ES-I3 (cell line): ENCODE results near the gene CHKA.

Experiments
- H3K36me3 ChIP-seq: 2 replicates; pipeline ENCODE4 v1.6.1; 2013; ENCODE audit warnings: mild to moderate bottlenecking, low read length, control low read depth, moderate library complexity; ENCODE audit not compliant: insufficient read depth
- H3K4me1 ChIP-seq: 2 replicates; pipeline ENCODE4 v1.6.1; 2013; ENCODE audit warnings: mild to moderate bottlenecking, control low read depth, low read length; ENCODE audit not compliant: insufficient read depth
- H3K9ac ChIP-seq: 2 replicates; pipeline ENCODE4 v1.6.1; 2013; ENCODE audit warnings: low read depth, mild to moderate bottlenecking, low read length, moderate library complexity
- H3K9me3 ChIP-seq: 2 replicates; pipeline ENCODE4 v1.6.1; 2013; ENCODE audit warnings: mild to moderate bottlenecking, low read length, moderate library complexity; ENCODE audit not compliant: control insufficient read depth, insufficient read depth

The CHKA gene

GRCh38 chr11:68148879-68149278 is 27.7 kb upstream of the CHKA start:
- Histone ChIP-seq H3K9ac (no peak overlapping the region), H3K4me1 (peaks cover 17% of the 10 kb centered on the region; the same call in 1 of the 2 replicates), H3K9me3 (no peaks in the 10 kb centered on the region), H3K36me3 (no peaks in the 10 kb centered on the region)

GRCh38 chr11:68148071-68148805 is 27.1 kb upstream of the CHKA start:
- H3K9ac ChIP-seq: no peak overlapping the region
- H3K4me1 ChIP-seq: peaks cover 17% of the 10 kb centered on the region; the same call in 1 of the 2 replicates
- H3K36me3 ChIP-seq: no peaks in the 10 kb centered on the region
- H3K9me3 ChIP-seq: no peaks in the 10 kb centered on the region

GRCh38 chr11:68146704-68147474 is 25.7 kb upstream of the CHKA start:
- peaks cover 17% of the 10 kb centered on the region; the same call in 1 of the 2 replicates for H3K4me1 ChIP-seq
- H3K9ac ChIP-seq: no peak overlapping the region
- no peaks in the 10 kb centered on the region for H3K9me3 ChIP-seq
- H3K36me3 ChIP-seq: no peaks in the 10 kb centered on the region

- H3K4me1 ChIP-seq: peaks cover 17% of the 10 kb centered on the region; the same call in 1 of the 2 replicates
- H3K9me3 ChIP-seq: no peaks in the 10 kb centered on the region
- no peaks in the 10 kb centered on the region for H3K36me3 ChIP-seq
- H3K9ac ChIP-seq: no peak overlapping the region
Measured at GRCh38 chr11:68146010-68146540, 24.9 kb upstream of the CHKA start.

- Histone ChIP-seq H3K9ac (no peak overlapping the region), H3K9me3 (no peaks in the 10 kb centered on the region), H3K4me1 (peaks cover 17% of the 10 kb centered on the region; the same call in 1 of the 2 replicates), H3K36me3 (no peaks in the 10 kb centered on the region)
Measured at GRCh38 chr11:68145120-68145866, 24.1 kb upstream of the CHKA start.

GRCh38 chr11:68143310-68143689 is 22.1 kb upstream of the CHKA start:
- no peak overlapping the region for H3K9ac ChIP-seq
- H3K9me3 ChIP-seq: no peaks in the 10 kb centered on the region
- H3K36me3 ChIP-seq: no peaks in the 10 kb centered on the region
- peaks cover 7% of the 10 kb centered on the region; the same call in 1 of the 2 replicates for H3K4me1 ChIP-seq

GRCh38 chr11:68142441-68143309 is 21.5 kb upstream of the CHKA start:
- H3K36me3 ChIP-seq: no peaks in the 10 kb centered on the region
- no peaks in the 10 kb centered on the region for H3K9me3 ChIP-seq
- H3K9ac ChIP-seq: no peak overlapping the region
- peaks cover 7% of the 10 kb centered on the region; the same call in 1 of the 2 replicates for H3K4me1 ChIP-seq

- H3K9ac ChIP-seq: no peak overlapping the region
- H3K36me3 ChIP-seq: no peaks in the 10 kb centered on the region
- no peaks in the 10 kb centered on the region for H3K9me3 ChIP-seq
- H3K4me1 ChIP-seq: peaks cover 4% of the 10 kb centered on the region; the same call in 1 of the 2 replicates
Measured at GRCh38 chr11:68142028-68142412, 20.8 kb upstream of the CHKA start.

GRCh38 chr11:68141246-68142027 is 20.2 kb upstream of the CHKA start:
- Histone ChIP-seq H3K9me3 (no peaks in the 10 kb centered on the region), H3K9ac (no peak overlapping the region), H3K36me3 (no peaks in the 10 kb centered on the region), H3K4me1 (no peaks in the 10 kb centered on the region)

GRCh38 chr11:68140496-68141245 is 19.5 kb upstream of the CHKA start:
- H3K4me1 ChIP-seq: no peaks in the 10 kb centered on the region

GRCh38 chr11:68138237-68138636 is 17.0 kb upstream of the CHKA start:
- H3K9me3 ChIP-seq: peaks cover 11% of the 10 kb centered on the region; the same call in 1 of the 2 replicates
- no peaks in the 10 kb centered on the region for H3K36me3 ChIP-seq
- no peak overlapping the region for H3K9ac ChIP-seq
- H3K4me1 ChIP-seq: no peaks in the 10 kb centered on the region

More at GRCh38 chr11:68140496-68141245, 19.5 kb upstream of the CHKA start:
- Histone ChIP-seq H3K9ac (no peak overlapping the region), H3K9me3 (no peaks in the 10 kb centered on the region), H3K36me3 (no peaks in the 10 kb centered on the region)

- H3K9me3 ChIP-seq: peaks cover 11% of the 10 kb centered on the region; the same call in 1 of the 2 replicates
- H3K4me1 ChIP-seq: no peaks in the 10 kb centered on the region
- H3K36me3 ChIP-seq: no peaks in the 10 kb centered on the region
- no peak overlapping the region for H3K9ac ChIP-seq
Measured at GRCh38 chr11:68137833-68138232, 16.6 kb upstream of the CHKA start.
